K562 (cell line): ENCODE measurements around the gene CLHC1.

Source experiments
- CHD1 ChIP-seq: fragments of 200-600 bp; sonication (generic); IDR thresholded peaks from one replicate; pipeline ENCODE4 v1.6.1; 2012; ENCODE audit warnings: mild to moderate bottlenecking, moderate library complexity, low read length, inconsistent platforms
- HCFC1 ChIP-seq: IDR thresholded peaks from 2 replicates; pipeline ENCODE4 v1.6.1; 2012; ENCODE audit warnings: low read depth, low read length, improper control_type of control experiment
- SIN3A ChIP-seq, 2 experiments: fragments of 150-350 bp in 1 of 2; IDR thresholded peaks; 2 replicates each; pipeline ENCODE4 v1.6.1; 2011 to 2016; ENCODE audit warnings: borderline replicate concordance in 2 of 2, low read depth in 2 of 2, low read length in 2 of 2, mild to moderate bottlenecking in 2 of 2, moderate library complexity in 2 of 2; ENCODE audit not compliant: control insufficient read depth in 1 of 2
- SMC3 ChIP-seq: conservative IDR thresholded peaks from 2 replicates; pipeline ENCODE4 v1.6.1; 2011; ENCODE audit warnings: low read depth, low read length, improper control_type of control experiment; ENCODE audit not compliant: insufficient read depth
- ZNF263 ChIP-seq: sonication (generic); formaldehyde crosslinking; IDR thresholded peaks from 2 replicates; pipeline ENCODE4 v1.8.0; 2022; ENCODE audit warnings: mild to moderate bottlenecking, missing genetic modification reagents, borderline replicate concordance
- TF ChIP-seq, protein P1 (sequence below), 3 experiments: IDR thresholded peaks in 2 of 3; conservative IDR thresholded peaks in 1 of 3; 2 replicates each; pipeline ENCODE4 v1.5.1; 2011 to 2012; ENCODE audit warnings: low read length in 3 of 3, mild to moderate bottlenecking in 3 of 3, control low read depth in 2 of 3, improper control_type of control experiment in 1 of 3, inconsistent platforms in 1 of 3, low read depth in 1 of 3, mixed read lengths in 1 of 3, moderate library complexity in 1 of 3; ENCODE audit not compliant: insufficient read depth in 2 of 3
- TF ChIP-seq, protein P2 (sequence below): sonication (generic); formaldehyde crosslinking; IDR thresholded peaks from 2 replicates; pipeline ENCODE4 v1.8.1; 2022; ENCODE audit warnings: missing genetic modification reagents
- TF ChIP-seq, protein P3 (sequence below), 2 experiments: fragments of 450-650 bp; IDR thresholded peaks; 2 replicates each; pipeline ENCODE4 v1.6.1; 2016
- TF ChIP-seq, protein P4 (sequence below): sonication (generic); formaldehyde crosslinking; IDR thresholded peaks from 2 replicates; pipeline ENCODE4 v1.9.0; 2022; ENCODE audit warnings: mild to moderate bottlenecking, missing genetic modification reagents

DNA sequence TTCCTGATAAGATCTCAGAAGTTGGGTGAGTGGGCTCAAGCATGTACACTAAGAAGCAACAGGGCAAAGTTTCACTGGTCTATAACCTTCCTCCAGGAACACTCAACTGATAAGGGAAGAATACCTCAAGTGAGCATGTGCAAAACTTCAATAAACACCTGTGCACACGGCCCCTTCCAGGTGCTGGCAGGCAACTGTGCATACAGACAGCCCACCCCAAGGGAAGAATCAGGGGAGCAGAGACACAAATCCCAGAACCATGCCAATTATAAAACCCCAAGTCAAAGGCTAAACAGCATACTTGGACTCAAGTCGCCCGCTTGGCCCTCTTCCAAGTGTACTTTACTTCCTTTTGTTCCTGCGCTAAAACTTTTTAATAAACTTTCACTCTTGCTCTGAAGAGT is 96.0 kb downstream of the CLHC1 start:
- TF ChIP-seq, protein P1, sequence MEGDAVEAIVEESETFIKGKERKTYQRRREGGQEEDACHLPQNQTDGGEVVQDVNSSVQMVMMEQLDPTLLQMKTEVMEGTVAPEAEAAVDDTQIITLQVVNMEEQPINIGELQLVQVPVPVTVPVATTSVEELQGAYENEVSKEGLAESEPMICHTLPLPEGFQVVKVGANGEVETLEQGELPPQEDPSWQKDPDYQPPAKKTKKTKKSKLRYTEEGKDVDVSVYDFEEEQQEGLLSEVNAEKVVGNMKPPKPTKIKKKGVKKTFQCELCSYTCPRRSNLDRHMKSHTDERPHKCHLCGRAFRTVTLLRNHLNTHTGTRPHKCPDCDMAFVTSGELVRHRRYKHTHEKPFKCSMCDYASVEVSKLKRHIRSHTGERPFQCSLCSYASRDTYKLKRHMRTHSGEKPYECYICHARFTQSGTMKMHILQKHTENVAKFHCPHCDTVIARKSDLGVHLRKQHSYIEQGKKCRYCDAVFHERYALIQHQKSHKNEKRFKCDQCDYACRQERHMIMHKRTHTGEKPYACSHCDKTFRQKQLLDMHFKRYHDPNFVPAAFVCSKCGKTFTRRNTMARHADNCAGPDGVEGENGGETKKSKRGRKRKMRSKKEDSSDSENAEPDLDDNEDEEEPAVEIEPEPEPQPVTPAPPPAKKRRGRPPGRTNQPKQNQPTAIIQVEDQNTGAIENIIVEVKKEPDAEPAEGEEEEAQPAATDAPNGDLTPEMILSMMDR (IDR thresholded peaks at IDR 0.05 in 2 of 3, conservative IDR thresholded peaks at IDR 0.05 in 1 of 3; ENCODE audit: insufficient read depth in 2 of 3, low read depth in 1 of 3, low read length in 3 of 3): no peak
- TF ChIP-seq SIN3A (IDR thresholded peaks at IDR 0.05; ENCODE audit: borderline replicate concordance in 2 of 2, control insufficient read depth in 1 of 2, low read depth in 2 of 2, low read length in 2 of 2) (no peak), ZNF263 (CRISPR knock-in tag) (no peak), CHD1 (no peak), HCFC1 (no peak), SMC3 (no peak)
- TF ChIP-seq, protein P2, sequence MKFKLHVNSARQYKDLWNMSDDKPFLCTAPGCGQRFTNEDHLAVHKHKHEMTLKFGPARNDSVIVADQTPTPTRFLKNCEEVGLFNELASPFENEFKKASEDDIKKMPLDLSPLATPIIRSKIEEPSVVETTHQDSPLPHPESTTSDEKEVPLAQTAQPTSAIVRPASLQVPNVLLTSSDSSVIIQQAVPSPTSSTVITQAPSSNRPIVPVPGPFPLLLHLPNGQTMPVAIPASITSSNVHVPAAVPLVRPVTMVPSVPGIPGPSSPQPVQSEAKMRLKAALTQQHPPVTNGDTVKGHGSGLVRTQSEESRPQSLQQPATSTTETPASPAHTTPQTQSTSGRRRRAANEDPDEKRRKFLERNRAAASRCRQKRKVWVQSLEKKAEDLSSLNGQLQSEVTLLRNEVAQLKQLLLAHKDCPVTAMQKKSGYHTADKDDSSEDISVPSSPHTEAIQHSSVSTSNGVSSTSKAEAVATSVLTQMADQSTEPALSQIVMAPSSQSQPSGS (CRISPR knock-in tag): no peak
- TF ChIP-seq, protein P3, sequence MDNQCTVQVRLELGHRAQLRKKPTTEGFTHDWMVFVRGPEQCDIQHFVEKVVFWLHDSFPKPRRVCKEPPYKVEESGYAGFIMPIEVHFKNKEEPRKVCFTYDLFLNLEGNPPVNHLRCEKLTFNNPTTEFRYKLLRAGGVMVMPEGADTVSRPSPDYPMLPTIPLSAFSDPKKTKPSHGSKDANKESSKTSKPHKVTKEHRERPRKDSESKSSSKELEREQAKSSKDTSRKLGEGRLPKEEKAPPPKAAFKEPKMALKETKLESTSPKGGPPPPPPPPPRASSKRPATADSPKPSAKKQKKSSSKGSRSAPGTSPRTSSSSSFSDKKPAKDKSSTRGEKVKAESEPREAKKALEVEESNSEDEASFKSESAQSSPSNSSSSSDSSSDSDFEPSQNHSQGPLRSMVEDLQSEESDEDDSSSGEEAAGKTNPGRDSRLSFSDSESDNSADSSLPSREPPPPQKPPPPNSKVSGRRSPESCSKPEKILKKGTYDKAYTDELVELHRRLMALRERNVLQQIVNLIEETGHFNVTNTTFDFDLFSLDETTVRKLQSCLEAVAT (IDR thresholded peaks at IDR 0.05): no peak
- TF ChIP-seq, protein P4, sequence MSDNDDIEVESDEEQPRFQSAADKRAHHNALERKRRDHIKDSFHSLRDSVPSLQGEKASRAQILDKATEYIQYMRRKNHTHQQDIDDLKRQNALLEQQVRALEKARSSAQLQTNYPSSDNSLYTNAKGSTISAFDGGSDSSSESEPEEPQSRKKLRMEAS (CRISPR knock-in tag): no peak
